ENCODE results near the gene DPCD. TPM values are rescaled to one million over a fixed set of nuclear protein-coding genes. Genes with fewer than 3 reads are reported as not detected.

The DPCD gene
- total RNA-seq, 2 experiments from 2014 or later: 0.31 to 0.96 TPM

GRCh38 chr10:101624526-101625102 is 36.5 kb downstream of the DPCD start:
- no peaks in the 10 kb centered on the region for H3K9me3 ChIP-seq (ENCODE audit: control insufficient read depth in 1 of 2, insufficient read depth in 1 of 2, low read length in 2 of 2)
- no peak overlapping the region for H3K4me3 ChIP-seq (ENCODE audit: low read length)
- CTCF ChIA-PET: no interaction called here
- intact Hi-C loops (cut with DNase I, micrococcal nuclease): no loop called here
- H3K9me3 Mint-ChIP-seq: no peaks in the 10 kb centered on the region
- peak overlapping the region; percentile 60 for H3K27ac Mint-ChIP-seq
- H3K36me3 Mint-ChIP-seq (ENCODE audit: low read depth): peaks cover 90% of the 10 kb centered on the region
- no peaks in the 10 kb centered on the region for H3K27me3 ChIP-seq (ENCODE audit: control insufficient read depth in 1 of 2, insufficient read depth in 2 of 2, low read length in 2 of 2)
- H3K36me3 ChIP-seq (ENCODE audit: insufficient read depth, low read length): peaks cover 74% of the 10 kb centered on the region
- no peak for ATAC-seq (ENCODE audit: poor library complexity)
- no peak overlapping the region for H3K27ac ChIP-seq (ENCODE audit: low read depth in 1 of 2, low read length in 2 of 2)
- H3K4me1 ChIP-seq (ENCODE audit: insufficient read depth, low read length): no peaks in the 10 kb centered on the region
- DNase-seq: no peak
- POLR2A ChIA-PET: no interaction called here
- H3K27me3 Mint-ChIP-seq: no peaks in the 10 kb centered on the region
- peaks cover 14% of the 10 kb centered on the region for H3K4me1 Mint-ChIP-seq (ENCODE audit: low read depth)
- no peak overlapping the region for H3K4me3 Mint-ChIP-seq
- TF ChIP-seq, protein P1, sequence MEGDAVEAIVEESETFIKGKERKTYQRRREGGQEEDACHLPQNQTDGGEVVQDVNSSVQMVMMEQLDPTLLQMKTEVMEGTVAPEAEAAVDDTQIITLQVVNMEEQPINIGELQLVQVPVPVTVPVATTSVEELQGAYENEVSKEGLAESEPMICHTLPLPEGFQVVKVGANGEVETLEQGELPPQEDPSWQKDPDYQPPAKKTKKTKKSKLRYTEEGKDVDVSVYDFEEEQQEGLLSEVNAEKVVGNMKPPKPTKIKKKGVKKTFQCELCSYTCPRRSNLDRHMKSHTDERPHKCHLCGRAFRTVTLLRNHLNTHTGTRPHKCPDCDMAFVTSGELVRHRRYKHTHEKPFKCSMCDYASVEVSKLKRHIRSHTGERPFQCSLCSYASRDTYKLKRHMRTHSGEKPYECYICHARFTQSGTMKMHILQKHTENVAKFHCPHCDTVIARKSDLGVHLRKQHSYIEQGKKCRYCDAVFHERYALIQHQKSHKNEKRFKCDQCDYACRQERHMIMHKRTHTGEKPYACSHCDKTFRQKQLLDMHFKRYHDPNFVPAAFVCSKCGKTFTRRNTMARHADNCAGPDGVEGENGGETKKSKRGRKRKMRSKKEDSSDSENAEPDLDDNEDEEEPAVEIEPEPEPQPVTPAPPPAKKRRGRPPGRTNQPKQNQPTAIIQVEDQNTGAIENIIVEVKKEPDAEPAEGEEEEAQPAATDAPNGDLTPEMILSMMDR (IDR thresholded peaks at IDR 0.05): no peak

GRCh38 chr10:101625821-101626412 is 37.8 kb downstream of the DPCD start:
- Mint-ChIP-seq H3K4me1 (ENCODE audit: low read depth) (peaks cover 14% of the 10 kb centered on the region), H3K36me3 (ENCODE audit: low read depth) (peaks cover 90% of the 10 kb centered on the region), H3K27ac (peak overlapping the region; percentile 60)

GRCh38 chr10:101629837-101630632 is 41.9 kb downstream of the DPCD start:
- H3K9me3 ChIP-seq (ENCODE audit: control insufficient read depth in 1 of 2, insufficient read depth in 1 of 2, low read length in 2 of 2): no peaks in the 10 kb centered on the region
- H3K4me1 ChIP-seq (ENCODE audit: insufficient read depth, low read length): peaks cover 2% of the 10 kb centered on the region
- TF ChIP-seq, protein P1 (IDR thresholded peaks at IDR 0.05): no peak
- CTCF ChIA-PET: no interaction called here
- Mint-ChIP-seq H3K27me3 (no peaks in the 10 kb centered on the region), H3K9me3 (no peaks in the 10 kb centered on the region), H3K4me1 (ENCODE audit: low read depth) (peaks cover 36% of the 10 kb centered on the region), H3K36me3 (ENCODE audit: low read depth) (peaks cover 80% of the 10 kb centered on the region), H3K4me3 (no peak overlapping the region), H3K27ac (no peak overlapping the region)
- no peaks in the 10 kb centered on the region for H3K27me3 ChIP-seq (ENCODE audit: control insufficient read depth in 1 of 2, insufficient read depth in 2 of 2, low read length in 2 of 2)
- intact Hi-C loops (cut with DNase I, micrococcal nuclease): no loop called here
- H3K27ac ChIP-seq (ENCODE audit: low read depth in 1 of 2, low read length in 2 of 2): no peak overlapping the region
- POLR2A ChIA-PET: no interaction called here
- H3K36me3 ChIP-seq (ENCODE audit: insufficient read depth, low read length): peaks cover 47% of the 10 kb centered on the region
- peak in 1 of 14 experiments; percentile 15 for DNase-seq
- ATAC-seq (ENCODE audit: poor library complexity): no peak
- no peak overlapping the region for H3K4me3 ChIP-seq (ENCODE audit: low read length)

More at GRCh38 chr10:101625821-101626412, 37.8 kb downstream of the DPCD start:
- Histone ChIP-seq H3K36me3 (ENCODE audit: insufficient read depth, low read length) (peaks cover 73% of the 10 kb centered on the region), H3K27ac (ENCODE audit: low read depth in 1 of 2, low read length in 2 of 2) (no peak overlapping the region), H3K4me1 (ENCODE audit: insufficient read depth, low read length) (no peaks in the 10 kb centered on the region), H3K27me3 (ENCODE audit: control insufficient read depth in 1 of 2, insufficient read depth in 2 of 2, low read length in 2 of 2) (no peaks in the 10 kb centered on the region), H3K4me3 (ENCODE audit: low read length) (no peak overlapping the region), H3K9me3 (ENCODE audit: control insufficient read depth in 1 of 2, insufficient read depth in 1 of 2, low read length in 2 of 2) (no peaks in the 10 kb centered on the region)
- POLR2A ChIA-PET: no interaction called here
- no peaks in the 10 kb centered on the region for H3K9me3 Mint-ChIP-seq
- TF ChIP-seq, protein P1 (IDR thresholded peaks at IDR 0.05): no peak
- DNase-seq: no peak
- H3K4me3 Mint-ChIP-seq: no peak overlapping the region
- H3K27me3 Mint-ChIP-seq: no peaks in the 10 kb centered on the region
- intact Hi-C loops (cut with DNase I, micrococcal nuclease): no loop called here
- CTCF ChIA-PET: no interaction called here
- no peak for ATAC-seq (ENCODE audit: poor library complexity)

Data from CD4-positive, alpha-beta T cell (primary cell).